GM12878 (cell line): ENCODE results near the gene WASF1.

Experiments
- BRCA1 ChIP-seq: IDR thresholded peaks from 2 replicates; pipeline ENCODE4 v1.6.1; 2011; ENCODE audit warnings: low read depth, low read length, improper control_type of control experiment
- GABPA ChIP-seq: IDR thresholded peaks from 2 replicates; pipeline ENCODE4 v1.6.1; 2014; ENCODE audit warnings: antibody characterized with exemption, low read depth, mild to moderate bottlenecking, inconsistent platforms
- HDAC2 ChIP-seq: fragments of 200-600 bp; sonication (generic); IDR thresholded peaks from 2 replicates; pipeline ENCODE4 v1.6.1; 2017
- RAD21 ChIP-seq: IDR thresholded peaks from 2 replicates; pipeline ENCODE4 v1.6.1; 2011; ENCODE audit warnings: mild to moderate bottlenecking, low read depth, low read length, moderate library complexity; ENCODE audit not compliant: insufficient read depth
- ZNF274 ChIP-seq: IDR thresholded peaks from one replicate; pipeline ENCODE4 v1.8.0; 2011; ENCODE audit not compliant: insufficient read length, insufficient read depth
- ZSCAN29 ChIP-seq: fragments of 450-650 bp; IDR thresholded peaks from 2 replicates; pipeline ENCODE4 v1.6.1; 2017; ENCODE audit warnings: mild to moderate bottlenecking, moderate library complexity
- TF ChIP-seq, protein P1 (sequence below): IDR thresholded peaks from 2 replicates; pipeline ENCODE4 v1.6.1; 2011; ENCODE audit warnings: borderline replicate concordance, low read depth, mild to moderate bottlenecking, moderate library complexity, mixed read lengths, low read length; ENCODE audit not compliant: insufficient read depth; ENCODE audit errors: extremely low read length

GRCh38 chr6:110102411-110102810, 77.1 kb downstream of the WASF1 start:
- TF ChIP-seq RAD21, result no peak
- no peak for TF ChIP-seq HDAC2
- TF ChIP-seq, protein P1, sequence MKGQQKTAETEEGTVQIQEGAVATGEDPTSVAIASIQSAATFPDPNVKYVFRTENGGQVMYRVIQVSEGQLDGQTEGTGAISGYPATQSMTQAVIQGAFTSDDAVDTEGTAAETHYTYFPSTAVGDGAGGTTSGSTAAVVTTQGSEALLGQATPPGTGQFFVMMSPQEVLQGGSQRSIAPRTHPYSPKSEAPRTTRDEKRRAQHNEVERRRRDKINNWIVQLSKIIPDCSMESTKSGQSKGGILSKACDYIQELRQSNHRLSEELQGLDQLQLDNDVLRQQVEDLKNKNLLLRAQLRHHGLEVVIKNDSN, result no peak
- TF ChIP-seq BRCA1, result no peak
- TF ChIP-seq ZSCAN29, result no peak
- no peak for TF ChIP-seq GABPA
- no peak for TF ChIP-seq ZNF274
